NCI-H82 treated with DMSO at 0.1 percent for 48 hours (cell line): ENCODE measurements around the gene PDGFA.

Experiments
- DNase-seq: peaks from one replicate; lab custom pipeline; 2025; ENCODE audit not compliant: unreplicated experiment; lab: John Stamatoyannopoulos, UW

PDGFA gene

DNA sequence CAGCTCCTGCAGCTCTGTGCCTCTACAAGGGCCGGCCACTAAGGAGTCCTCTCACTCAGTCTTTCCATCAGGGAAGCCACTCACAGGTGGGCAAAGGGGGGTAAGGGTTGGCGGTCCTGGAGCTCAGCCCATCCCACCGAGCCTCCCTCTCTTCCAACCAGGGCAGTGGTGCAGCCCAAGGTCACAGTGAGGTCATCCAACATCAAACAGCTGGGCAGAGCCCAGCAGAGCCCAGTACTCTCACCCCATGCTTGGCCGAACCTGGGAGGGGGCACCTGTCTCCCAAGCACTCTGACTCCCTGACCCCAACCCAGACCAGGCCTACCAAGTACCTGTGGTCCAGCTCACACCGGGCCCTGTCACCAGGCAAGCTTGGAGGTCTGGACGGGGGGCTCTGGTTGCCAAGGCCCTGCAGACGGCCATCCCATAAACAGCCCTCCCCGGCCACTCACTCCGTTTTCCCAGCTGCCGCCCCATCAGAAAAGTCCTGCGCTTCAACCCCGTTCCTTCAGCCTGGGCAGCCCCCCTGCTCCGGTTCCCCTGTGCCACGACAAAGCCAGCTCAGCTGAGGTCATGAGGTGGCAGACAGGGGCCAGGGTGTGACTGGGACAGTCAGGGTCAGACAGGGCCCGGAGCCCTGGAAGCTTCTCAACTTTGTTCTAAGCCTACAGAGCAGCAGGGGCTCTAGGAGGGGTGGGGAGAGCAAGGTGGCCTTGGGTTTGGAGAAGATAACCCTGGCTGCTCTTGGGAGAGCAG is 27.5 kb downstream of the PDGFA start:
- no peak for DNase-seq

DNA sequence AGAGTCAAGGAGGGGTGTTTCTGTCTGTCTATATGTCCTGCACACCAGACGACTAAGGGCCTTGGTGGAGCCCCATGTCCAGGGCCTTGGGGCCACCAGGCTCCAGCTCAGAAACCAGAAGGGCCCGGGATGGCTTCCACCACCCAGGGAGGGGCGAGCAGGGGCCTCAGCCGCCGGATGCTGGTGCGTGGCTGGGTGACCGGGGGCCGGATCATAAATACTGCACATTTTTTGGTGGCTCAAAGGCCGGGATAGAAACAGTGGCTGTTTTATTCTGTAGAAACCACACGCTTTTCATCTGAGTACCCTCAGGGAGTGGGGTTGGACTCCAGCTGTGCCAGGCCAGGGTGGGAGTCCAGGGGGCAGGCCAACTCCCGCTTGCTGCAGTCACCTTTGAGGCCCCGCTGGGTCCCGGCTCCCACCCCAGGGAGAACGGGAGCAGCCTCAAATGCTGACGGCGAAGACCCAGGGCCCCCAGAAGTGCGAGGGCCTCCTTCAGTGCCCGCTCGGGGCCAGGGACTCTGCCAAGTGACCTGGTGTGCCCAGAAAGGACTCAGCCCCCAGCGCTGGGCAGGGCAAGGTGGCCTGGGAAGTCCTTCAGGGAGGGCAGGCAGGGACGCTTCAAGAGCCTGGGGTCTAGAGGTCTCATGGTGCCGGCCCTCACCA is 28.2 kb downstream of the PDGFA start:
- no peak for DNase-seq

DNA sequence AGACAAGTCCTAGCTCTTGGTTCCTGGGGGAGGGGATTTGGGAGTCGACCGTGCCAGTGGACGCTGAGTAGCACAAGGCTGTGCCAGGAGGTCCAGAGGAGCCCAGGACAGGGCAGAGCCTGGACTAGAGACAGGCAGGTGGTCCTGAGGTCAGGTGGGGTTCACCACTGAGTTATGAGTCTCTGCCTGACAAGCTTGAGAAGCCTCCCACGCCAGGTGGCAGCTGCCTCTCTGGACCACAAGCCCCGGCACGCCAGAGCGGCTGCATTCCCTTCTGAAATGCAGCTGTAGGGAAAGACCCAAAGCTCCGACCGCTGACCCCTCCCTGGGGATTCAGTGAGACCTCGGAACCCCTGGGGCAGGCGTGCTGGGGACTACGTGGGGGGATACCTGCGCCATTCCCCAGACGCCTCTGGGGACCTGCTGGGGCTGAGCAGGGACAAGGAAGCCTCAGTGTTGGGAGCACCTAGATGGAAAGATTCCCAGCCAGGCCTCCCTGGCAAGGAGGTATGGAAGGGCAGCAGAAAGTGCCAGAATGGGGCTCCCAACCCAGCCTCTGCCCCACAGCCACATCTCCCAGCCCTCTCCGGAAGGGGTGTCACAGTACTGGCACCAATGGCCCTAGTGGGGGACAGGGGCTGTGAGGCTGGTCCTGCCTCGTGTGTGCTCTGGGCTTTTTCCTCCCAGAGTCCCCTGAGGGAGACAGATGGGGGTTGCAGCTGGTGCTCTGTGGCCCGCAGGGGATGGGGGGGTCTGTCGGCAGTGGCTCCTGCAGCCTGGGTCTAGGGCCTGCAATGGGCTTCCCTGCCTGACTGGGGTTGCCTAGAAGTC is 29.0 kb downstream of the PDGFA start:
- DNase-seq, result no peak

DNA sequence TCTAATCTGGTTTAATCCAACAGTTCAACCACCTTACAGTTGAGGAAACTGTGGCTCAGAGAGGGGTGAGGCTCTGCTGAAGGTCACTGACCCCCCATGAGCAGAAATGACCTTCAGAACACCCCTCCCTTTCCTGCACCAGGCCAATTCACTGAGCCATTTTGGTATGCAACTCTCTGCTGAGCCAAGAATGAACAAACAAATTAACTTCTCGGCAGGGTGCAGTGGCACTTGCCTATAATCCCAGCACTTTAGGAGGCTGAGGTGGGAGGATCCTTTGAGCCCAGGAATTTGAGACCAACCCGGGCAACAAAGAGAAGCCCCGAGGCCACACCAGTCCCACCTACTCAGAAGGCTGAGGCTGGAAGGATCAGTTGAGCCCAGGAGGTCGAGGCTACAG is 29.8 kb downstream of the PDGFA start:
- no peak for DNase-seq

DNA sequence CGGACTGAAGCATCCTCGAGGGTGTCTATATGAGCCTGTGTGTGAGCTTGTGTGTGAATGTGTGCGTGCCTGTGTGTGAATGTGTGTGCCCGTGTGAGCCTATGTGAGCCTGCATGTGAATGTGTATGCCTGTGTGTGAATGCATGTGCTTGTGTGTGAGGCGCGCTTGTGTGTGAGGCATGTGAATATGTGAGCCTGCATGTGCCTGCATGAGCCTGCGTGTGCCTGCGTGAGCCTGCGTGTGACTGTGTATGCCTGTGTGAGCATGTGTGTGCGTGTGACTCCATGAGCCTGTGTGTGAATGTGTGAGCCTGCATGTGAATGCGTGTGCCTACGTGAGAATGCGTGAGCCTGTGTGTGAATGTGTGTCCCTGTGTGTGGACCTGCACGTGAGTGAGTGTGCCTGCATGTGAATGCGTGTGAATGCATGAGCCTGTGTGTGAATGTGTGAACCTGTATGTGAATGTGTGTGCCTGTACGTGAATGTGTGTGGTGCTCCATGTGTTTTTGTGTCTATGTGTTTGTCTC is 33.4 kb downstream of the PDGFA start:
- no peak for DNase-seq

DNA sequence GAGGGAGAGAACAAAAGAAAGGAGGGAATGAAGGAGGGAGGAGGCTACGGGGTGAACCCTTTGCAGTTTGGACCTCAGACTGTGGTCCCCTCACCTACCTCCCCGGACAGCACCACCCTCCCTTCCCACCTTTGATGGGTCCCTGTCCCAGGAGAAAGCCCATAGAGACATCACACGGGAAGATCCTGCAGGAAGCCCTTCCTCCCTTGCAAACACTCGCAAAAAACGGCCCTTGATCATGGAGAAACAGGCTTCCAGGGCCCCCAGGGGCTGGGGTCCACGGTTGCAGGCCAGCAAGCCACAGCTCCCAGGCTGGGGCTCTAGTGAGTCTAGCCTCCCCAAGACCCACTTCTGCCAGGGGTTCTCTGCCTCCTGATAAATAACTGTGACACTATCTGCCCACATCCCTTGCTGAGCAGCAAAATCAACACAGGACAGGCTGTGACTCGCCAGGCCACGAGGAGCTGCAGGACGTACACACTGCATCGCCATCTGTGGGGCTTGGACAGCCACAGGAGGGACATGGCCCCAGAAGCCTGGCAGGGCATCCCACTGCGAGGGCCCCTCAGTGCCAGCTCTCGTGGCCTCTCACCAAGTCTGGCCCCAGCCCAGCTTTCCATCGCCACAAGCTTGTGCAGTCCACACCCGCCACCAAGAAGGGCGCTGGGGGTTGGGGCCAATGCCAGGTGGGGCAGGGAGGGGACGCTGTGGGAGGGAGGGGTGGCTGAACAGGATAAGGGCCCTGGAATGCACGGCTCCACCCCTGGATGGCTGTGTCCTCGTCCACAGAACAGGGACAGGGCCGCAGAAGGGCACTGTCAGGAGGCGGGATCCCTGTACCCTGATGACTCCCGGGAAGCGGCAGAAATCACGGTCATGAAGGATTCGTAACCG is 34.2 kb downstream of the PDGFA start:
- DNase-seq, result no peak

DNA sequence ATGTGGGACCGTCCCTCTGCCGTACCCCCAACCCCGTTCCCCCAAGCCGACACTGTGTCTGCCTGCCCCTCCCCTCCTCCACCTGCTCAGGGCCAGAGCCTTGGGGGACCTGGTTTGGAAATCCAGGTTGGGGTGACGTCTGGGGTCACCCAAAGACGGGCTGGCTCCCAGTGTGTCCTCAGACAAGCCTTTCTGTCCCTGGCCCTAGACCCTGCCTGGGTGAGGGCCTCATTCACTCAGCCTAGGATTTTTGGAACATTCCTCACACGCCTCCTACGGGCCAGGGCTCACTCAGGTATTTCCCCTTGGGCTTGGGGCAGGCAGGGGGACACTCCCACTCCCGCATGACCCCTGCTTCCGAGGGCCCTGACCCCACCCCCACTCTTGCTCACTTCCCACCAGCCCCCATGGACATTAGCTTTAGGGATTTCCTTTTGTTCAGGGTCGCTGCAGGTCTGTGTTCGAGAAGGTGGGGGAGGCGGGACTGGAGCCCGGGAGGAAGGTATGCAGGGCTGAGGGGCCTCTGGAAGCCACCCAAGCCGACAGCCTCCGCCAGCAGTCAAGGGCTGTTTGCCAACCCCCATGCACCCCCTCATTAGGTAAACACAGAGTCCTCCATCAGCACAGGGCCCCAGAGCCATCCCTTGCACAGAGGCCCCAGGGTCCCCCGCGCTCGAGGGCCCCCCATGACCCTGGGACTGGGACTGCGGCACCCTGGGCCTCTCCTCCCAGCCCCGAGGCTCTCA is 35.1 kb downstream of the PDGFA start:
- DNase-seq, result no peak

DNA sequence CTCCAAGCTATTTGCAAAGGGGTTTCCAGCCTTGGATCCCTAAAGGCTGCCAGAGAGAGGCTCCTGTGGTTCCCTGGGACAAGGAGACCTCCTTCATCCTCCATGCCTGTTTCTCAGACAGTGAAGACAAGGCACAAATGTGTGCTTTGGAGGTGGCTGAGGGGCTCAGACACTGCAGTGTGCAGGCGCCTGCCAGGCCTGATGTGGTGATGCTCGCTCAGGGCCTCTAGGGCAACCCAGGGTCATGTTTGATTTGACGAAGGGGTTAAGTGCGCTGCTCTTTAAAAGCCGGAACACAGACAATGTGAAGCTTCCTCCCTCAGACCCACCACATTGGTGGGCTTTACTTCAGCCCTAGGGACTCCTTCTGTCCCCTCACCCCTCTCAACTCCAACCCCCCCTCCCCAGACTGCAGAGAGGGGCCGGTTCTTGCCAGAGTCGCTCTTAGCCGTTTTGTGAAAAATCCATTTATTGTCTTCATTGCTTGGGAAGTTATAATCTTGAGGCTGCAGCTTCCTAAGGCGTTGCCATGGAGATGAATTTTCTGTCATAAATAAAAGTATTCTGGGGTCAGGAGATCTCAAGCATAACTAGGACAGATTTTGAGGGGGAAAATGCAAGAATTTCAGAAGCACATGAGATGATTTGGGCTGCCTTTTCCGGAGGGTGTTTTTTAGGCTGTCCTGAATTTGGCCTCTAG is 35.8 kb downstream of the PDGFA start:
- DNase-seq, result no peak

DNA sequence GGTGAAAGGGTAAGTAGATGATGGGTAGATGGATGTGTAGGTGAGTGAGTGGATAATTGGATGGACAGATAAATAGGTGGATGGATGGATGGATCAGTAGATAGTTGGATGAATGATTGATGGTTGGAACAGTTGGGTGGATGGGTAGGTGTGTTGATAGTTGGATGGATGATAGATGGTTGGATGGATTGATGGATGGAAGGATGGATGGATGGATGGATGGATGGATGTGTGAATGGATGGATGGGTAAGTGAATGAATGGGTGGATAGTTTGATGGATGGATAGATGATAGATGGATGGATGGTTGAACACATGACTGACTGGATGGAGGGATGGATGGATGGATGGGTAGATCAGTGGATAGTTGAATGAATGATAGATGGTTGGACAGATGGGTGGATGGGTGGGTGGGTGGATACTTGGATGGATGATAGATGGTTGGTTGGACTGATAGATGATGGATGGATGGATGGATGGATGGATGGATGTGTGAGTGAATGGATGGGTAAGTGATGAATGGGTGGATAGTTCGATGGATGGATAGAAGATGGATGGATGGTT is 37.0 kb downstream of the PDGFA start:
- no peak for DNase-seq

DNA sequence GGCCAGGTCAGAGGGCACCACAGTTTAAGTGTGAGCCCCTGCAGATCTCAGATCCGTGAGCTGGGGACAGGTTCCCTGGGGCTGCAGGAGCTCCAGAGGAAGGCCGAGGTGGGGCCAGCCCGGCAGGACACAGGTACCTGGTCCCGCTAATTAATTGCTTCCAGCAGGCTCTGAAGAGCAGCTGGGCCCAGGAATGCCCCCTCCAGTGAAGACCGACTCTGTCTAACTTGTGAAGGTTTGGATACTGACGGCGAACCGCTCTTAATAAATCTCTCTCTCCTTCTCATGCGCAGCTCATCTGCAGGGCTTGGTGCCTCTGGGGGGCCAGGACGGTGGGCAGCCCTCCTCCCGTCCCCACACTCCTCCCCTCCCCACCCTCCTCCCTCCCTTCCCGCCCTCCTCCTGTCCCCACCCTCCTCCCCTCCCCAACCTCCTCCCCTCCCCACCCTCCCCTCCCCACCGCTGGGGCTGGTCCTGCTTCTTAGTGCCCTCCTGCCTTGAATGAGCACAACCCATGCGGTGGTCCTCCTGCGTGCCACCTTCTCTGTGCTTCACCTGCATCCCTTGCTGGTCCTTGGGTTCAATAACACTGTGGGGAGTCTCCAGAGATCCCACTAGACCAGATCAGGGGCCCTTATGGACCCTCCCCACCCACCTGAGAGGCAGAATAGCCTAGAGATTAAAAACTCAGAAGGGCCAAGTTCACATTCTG is 38.3 kb downstream of the PDGFA start:
- no peak for DNase-seq

DNA sequence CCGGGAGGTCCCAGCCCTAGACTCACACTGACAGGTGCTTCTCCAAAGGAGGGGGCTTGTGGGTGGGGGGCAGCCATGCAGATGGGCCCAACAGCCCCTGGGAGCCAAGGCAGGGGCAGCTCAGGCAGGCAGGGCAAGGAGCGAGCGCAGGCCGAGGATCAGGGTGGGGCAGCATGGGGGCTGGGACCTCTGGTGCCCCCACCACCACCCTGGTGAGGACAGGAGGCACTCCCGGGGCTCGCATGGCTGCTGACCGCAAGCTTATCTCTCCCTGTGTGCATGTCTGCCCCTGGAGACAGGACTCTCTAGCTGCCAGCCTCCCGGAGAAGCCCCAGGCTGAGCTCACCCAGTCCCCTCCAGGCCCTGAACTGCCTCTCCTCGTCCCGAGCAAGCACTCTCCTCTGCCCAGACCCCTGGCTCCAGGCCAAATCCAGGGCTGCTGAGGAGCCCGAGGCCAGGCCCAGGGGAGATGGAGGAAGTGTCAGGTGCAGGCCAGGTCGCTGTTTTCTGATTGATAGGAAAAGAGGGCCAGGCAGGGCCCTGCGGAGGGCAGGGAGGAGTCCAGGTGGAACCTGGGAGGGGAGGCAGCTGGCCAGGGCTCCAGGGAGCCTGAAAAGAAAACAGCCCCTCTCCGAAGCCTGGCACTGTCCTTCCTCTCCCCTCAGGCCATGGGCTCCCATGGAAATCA is 39.0 kb downstream of the PDGFA start:
- DNase-seq, result no peak

DNA sequence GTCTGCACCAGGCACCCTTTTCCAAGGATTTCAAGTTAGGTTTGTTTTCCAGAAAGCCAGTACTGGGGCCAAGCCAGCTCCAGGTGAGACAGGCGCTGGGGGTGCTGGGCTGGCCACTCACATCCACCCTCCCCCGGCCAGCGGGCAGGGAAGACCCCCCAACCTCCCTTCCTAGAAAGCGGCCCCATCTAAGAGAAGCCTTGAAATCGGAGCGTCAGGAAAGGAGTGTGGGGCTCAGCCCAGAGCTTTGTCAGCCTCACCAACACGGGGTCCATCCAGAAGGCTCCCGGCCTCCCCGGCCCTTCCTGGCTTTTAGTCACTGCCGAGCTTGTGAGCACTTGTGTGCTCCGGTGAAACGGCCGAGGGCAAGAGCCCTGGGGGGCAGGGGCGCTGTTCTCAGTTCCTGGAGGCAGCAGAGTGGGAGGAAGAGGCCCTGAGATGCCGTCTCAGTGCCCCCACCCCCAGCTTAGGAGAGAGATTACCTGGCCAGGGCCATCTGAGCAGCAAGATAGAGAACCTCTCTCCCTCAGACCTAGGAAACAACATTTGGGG is 39.6 kb downstream of the PDGFA start:
- no peak for DNase-seq

DNA sequence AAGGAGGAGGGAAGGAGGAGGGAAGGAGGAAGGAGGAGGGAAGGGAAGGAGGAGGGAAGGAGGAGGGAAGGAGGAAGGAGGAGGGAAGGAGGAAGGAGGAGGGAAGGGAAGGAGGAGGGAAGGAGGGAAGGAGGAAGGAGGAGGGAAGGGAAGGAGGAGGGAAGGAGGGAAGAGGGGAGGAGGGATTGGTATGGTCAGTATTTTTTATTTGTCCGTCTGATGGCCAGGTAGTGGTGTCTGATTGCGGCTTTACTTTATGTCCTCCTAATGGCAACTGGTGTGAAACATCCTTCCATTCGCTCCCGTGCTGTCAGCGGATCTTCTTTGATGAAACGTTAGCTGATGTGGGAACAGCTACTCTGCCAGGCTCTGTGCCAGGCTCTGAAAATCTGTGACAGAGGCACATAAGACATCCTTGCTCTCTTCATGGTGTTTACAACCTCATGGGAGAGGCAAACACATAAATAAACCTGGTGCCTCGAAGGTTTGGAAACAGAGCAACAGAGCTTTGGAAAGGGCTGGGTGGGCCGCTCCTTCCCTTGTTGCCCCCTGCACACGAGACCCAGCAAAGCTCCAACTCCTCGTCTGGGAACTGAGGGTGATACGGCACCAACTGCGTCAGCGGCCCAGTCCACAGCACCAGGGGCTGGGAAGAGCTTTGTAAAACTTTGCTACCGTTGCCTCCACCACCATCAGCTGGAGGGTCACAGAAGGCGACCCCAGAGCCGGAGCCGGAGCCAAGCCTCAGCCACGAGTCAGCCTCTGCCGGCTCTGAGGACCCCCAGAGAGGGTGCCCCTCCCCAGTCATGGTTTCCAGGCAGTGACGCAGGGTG is 40.3 kb downstream of the PDGFA start:
- no peak for DNase-seq

DNA sequence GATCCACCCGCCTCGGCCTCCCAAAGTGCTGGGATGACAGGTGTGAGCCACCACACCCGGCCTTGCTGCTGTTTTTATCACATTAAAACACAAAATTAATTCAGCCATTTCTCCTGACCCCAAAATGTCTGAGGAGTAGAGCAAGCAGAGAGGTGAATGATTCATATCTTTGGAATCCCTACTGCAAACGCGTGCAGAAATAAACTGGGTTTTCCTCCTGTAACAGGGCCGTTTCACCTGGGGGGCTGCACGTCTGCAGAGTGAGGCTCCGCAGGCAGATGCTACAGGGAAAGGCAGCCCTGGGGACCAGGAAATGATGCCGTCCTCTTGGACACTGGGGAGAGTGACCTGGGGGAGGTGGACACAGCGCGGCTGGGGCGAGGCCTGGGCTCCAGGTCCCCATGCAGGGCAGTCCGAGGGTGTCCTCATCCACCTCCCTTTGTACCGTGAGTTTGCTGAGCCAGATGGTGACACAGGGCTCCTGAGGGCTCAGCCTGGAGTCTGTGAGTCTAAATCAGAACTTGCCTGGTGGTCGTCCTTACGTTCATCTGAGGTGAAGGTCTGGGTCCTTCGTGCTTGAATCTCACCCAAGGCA is 41.9 kb downstream of the PDGFA start:
- no peak for DNase-seq

DNA sequence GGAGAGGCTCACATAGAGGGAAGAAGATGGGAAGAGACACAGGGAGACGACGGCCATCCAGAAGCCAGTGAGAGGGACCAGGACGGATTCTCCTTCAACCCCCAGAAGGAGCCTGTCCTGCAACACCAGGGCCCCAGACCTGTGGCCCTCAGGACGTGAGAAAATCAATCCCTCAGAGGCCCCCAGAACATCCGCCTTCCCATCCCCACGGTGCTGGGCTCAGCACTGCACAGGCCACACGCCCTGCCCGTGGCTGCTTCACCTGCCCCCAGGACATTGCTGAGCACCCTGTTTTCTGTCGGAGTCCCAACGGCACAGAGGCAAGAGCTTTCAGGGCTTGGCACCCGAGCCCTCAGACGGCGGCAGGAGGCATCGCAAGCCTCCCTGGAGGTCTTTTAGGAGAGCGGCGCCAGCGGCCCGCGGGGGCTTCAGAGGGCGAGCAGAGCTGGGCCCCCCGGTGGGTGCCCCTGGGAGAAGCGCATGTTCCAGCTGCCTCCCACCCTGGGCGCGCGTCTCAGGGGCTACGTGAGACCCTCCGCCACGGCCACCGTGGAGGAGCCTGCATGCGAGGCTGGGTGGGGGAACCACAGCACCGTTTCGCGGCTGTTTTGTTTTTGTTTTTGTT is 42.8 kb downstream of the PDGFA start:
- no peak for DNase-seq

DNA sequence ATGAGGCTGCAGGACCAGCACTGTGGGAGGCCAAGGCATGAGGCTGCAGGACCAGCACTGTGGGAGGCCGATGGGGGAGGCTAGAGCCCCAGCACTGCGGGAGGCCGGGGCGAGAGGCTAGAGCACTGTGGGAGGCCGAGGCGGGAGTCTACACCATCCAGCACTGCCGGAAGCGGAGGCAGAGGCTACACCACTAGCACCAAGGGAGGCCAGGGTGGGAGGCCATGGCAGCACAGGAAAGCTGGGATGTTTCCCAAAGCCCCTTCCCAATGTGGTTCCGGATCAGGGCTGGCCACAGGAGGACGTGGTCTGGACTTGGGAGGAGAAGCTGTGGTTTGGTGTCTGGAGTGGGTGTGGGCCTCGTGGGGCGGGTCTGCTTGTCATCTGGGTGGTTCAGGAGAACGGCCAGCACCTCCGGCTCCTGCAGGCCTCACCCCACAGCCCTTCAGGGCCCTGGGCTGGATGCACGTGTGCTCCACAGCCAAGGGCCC is 43.6 kb downstream of the PDGFA start:
- DNase-seq, result no peak
